Brain pericyte (primary cell): ENCODE data around the gene TMEM232.
"Not testable (repeated sequence)": the region's sequence is repeated elsewhere in the genome, so short reads cannot be mapped to it uniquely, and the experiment has no call there.

Experiments
- DNase-seq: peaks from one replicate; pipeline ENCODE4 v3.0.0-alpha.2; 2012; ENCODE audit warnings: low read depth, low spot score

The TMEM232 gene

GRCh38 chr5:110726249-110727024, at the start of gene TMEM232:
Gene TMEM232, minus strand, starts transcription at chr5:110726671. Its CDS starts 59,319 bp downstream, at chr5:110667352.
- DNase-seq: peak; percentile 26

- no peak for DNase-seq
Observed at GRCh38 chr5:110770286-110770685, 43.8 kb upstream of the TMEM232 start.

GRCh38 chr5:110769000-110769681, 42.7 kb upstream of the TMEM232 start:
- no peak for DNase-seq

GRCh38 chr5:110768138-110768860, 41.8 kb upstream of the TMEM232 start:
- DNase-seq: no peak

- no peak for DNase-seq
Observed at GRCh38 chr5:110760158-110760557, 33.7 kb upstream of the TMEM232 start.

- no peak for DNase-seq
Observed at GRCh38 chr5:110757118-110757729, 30.8 kb upstream of the TMEM232 start.

- no peak for DNase-seq
Observed at GRCh38 chr5:110754181-110754580, 27.7 kb upstream of the TMEM232 start.

GRCh38 chr5:110753600-110753999, 27.1 kb upstream of the TMEM232 start:
- no peak for DNase-seq

- DNase-seq: no peak
Observed at GRCh38 chr5:110752953-110753352, 26.5 kb upstream of the TMEM232 start.

- DNase-seq: no peak
Observed at GRCh38 chr5:110751902-110752762, 25.7 kb upstream of the TMEM232 start.

GRCh38 chr5:110738812-110739651, 12.6 kb upstream of the TMEM232 start, which contains the start of gene SLC25A46:
Gene SLC25A46, plus strand, starts transcription at chr5:110739007. Its CDS starts 113 bp downstream, at chr5:110739120.
- DNase-seq: peak; percentile 55

- no peak for DNase-seq
Observed at GRCh38 chr5:110738503-110738811, 12.0 kb upstream of the TMEM232 start.

GRCh38 chr5:110736753-110737152, 10.3 kb upstream of the TMEM232 start:
- no peak for DNase-seq

- no peak for DNase-seq
Observed at GRCh38 chr5:110735556-110735955, 9.1 kb upstream of the TMEM232 start.

GRCh38 chr5:110734101-110734500, 7.6 kb upstream of the TMEM232 start:
- DNase-seq: no peak

- DNase-seq: not testable (repeated sequence)
Observed at GRCh38 chr5:110731499-110731898, 5.0 kb upstream of the TMEM232 start.

- DNase-seq: no peak
Observed at GRCh38 chr5:110727025-110727314, 499 bp upstream of the TMEM232 start.

GRCh38 chr5:110718311-110718710, 8.2 kb downstream of the TMEM232 start:
- no peak for DNase-seq

GRCh38 chr5:110716247-110717245, 9.9 kb downstream of the TMEM232 start:
- no peak for DNase-seq
